ENCODE measurements around the gene SPHK1. TPM values are rescaled to one million over a fixed set of nuclear protein-coding genes. Genes with fewer than 3 reads are reported as not detected.

Gene SPHK1
- total RNA-seq, 1 donor from 2014 or later, result 26.8 TPM

- H3K27me3 Mint-ChIP-seq, result no peaks in the 10 kb centered on the region
- DNase-seq (ENCODE audit: extremely low spot score, unreplicated experiment), result no peak
- no peak overlapping the region for H3K4me3 Mint-ChIP-seq
- TF ChIP-seq, protein P1, sequence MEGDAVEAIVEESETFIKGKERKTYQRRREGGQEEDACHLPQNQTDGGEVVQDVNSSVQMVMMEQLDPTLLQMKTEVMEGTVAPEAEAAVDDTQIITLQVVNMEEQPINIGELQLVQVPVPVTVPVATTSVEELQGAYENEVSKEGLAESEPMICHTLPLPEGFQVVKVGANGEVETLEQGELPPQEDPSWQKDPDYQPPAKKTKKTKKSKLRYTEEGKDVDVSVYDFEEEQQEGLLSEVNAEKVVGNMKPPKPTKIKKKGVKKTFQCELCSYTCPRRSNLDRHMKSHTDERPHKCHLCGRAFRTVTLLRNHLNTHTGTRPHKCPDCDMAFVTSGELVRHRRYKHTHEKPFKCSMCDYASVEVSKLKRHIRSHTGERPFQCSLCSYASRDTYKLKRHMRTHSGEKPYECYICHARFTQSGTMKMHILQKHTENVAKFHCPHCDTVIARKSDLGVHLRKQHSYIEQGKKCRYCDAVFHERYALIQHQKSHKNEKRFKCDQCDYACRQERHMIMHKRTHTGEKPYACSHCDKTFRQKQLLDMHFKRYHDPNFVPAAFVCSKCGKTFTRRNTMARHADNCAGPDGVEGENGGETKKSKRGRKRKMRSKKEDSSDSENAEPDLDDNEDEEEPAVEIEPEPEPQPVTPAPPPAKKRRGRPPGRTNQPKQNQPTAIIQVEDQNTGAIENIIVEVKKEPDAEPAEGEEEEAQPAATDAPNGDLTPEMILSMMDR (conservative IDR thresholded peaks at IDR 0.05), result no peak
- peaks cover 11% of the 10 kb centered on the region for H3K4me1 Mint-ChIP-seq (ENCODE audit: unreplicated experiment)
- H3K9me3 Mint-ChIP-seq, result no peaks in the 10 kb centered on the region
- H3K27ac Mint-ChIP-seq, result no peak overlapping the region
- H3K36me3 Mint-ChIP-seq, result peaks cover 29% of the 10 kb centered on the region
These were observed 21.7 kb downstream of the SPHK1 start for GRCh38 chr17:76405967-76406647.

DNA sequence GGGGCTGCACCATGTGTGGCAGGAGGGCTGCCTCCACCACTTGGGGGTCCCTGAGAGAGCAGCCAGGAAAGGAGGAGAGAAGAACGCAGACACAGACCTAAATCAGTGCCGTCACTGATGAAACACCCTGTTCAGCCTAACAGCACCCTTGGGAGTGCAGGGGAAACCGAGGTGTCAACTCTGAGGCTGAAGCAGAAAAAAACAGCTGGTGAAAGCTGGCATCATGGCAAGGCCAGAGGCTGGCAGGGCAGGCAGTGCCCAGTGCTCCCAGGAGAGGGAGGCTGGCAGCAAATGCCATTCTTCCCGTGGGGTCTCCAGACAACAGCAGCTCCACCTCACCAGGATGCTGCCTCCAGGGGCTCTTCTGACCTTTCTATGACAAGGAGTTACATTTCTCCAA lies 23.1 kb downstream of the SPHK1 start:
- TF ChIP-seq, protein P1 (conservative IDR thresholded peaks at IDR 0.05), result no peak
- H3K9me3 Mint-ChIP-seq, result no peaks in the 10 kb centered on the region
- H3K36me3 Mint-ChIP-seq, result peaks cover 19% of the 10 kb centered on the region
- H3K4me1 Mint-ChIP-seq (ENCODE audit: unreplicated experiment), result peaks cover 11% of the 10 kb centered on the region
- no peaks in the 10 kb centered on the region for H3K27me3 Mint-ChIP-seq
- peak overlapping the region; percentile 21 for H3K27ac Mint-ChIP-seq
- DNase-seq (ENCODE audit: extremely low spot score, unreplicated experiment), result no peak
- no peak overlapping the region for H3K4me3 Mint-ChIP-seq

DNA sequence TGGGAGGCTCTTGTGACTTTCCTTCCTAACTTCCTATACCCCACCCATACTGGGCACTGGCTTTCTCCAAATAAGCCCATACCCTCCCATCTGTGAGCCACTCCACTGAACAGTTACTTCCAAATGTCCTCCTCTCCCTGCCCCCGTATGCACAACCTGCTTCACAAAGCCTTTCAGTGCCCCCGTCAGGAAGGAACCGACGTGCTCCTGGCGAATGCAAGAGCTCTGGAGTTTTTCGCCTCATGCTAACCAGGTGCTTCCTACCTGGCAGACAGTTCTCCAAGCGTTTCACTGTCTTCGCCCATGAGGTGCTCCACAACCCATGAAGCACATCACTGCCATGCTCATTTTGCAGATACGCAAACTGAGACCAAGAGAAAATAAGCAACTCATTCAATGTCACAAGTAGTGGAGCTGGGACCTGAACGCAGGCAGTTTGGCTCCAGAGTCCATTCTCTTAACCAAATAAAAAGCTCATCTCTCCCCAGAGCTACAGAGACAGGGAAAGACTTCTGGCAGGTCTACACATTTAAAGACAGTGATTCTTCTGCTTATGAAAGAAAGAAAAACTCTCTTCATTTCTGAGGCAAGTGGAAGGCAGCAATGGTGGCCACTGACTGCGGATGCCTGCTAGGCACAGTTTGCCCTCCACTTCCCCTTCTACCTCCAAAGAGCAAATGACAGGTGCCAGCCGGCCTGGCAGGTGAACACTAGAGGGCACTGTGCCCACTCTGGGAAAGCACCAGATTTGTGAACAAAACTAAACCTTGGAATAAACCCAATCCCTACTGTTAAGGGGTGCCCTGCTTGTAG lies 23.8 kb downstream of the SPHK1 start:
- TF ChIP-seq, protein P1 (conservative IDR thresholded peaks at IDR 0.05), result peak; percentile 86
- H3K4me1 Mint-ChIP-seq (ENCODE audit: unreplicated experiment), result peaks cover 11% of the 10 kb centered on the region
- H3K36me3 Mint-ChIP-seq, result peaks cover 18% of the 10 kb centered on the region
- H3K4me3 Mint-ChIP-seq, result no peak overlapping the region
- H3K9me3 Mint-ChIP-seq, result no peaks in the 10 kb centered on the region
- H3K27me3 Mint-ChIP-seq, result no peaks in the 10 kb centered on the region
- no peak for DNase-seq (ENCODE audit: extremely low spot score, unreplicated experiment)
- H3K27ac Mint-ChIP-seq, result peak overlapping the region; percentile 21

DNA sequence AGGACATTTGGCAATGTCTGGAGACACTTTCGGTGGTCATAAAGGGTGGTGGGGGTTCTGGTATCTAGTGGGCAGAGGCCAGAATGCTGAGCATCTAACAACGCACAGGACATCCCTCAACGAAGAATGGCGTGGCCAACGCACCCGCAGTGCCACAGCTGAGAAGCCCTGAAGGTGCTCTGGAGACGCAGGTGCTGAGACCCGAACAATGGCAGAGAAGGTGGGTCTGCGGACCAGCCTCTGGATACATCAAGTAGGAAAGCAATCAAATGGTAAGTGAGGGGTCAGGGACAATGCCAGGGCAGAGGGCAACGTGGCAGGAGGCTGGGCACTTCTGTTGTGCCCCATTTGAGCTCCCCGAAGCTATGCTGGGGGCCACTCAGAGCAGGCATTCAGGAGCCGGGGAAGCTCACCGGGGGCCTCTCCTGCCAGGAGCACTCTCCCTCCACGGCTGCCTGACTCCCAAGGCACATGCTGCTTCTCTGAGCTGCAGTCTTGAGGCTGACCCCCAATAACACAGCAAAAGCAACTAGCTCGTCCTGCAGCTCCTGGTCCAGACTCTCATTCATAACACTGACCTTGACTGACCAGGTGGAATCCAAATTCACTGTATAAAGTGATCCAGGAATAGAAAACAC lies 26.0 kb downstream of the SPHK1 start:
- no peaks in the 10 kb centered on the region for H3K9me3 Mint-ChIP-seq
- TF ChIP-seq, protein P1 (conservative IDR thresholded peaks at IDR 0.05), result no peak
- no peak for DNase-seq (ENCODE audit: extremely low spot score, unreplicated experiment)
- peaks cover 28% of the 10 kb centered on the region for H3K4me1 Mint-ChIP-seq (ENCODE audit: unreplicated experiment)
- no peak overlapping the region for H3K27ac Mint-ChIP-seq
- H3K36me3 Mint-ChIP-seq, result peaks cover 6% of the 10 kb centered on the region
- no peaks in the 10 kb centered on the region for H3K27me3 Mint-ChIP-seq
- H3K4me3 Mint-ChIP-seq, result no peak overlapping the region

DNA sequence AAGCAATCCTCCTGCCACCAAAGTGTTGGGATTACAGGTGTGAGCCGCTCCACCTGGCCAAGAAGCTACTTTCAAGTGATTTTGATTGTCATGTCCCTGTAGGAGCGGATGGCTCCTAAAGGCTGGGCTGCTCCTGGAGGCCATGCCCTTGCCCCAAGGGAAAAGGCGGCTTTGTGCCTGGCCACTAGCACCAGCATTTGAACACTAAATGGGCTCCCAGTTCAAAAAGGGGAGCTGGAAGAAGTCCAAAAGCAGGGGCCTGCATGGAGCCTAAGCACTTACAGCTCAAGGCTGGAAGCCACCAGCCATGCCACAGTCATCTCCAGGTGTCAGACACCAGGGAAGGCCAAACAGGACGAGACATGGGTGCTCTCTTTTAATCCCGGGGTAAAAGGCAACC lies 26.8 kb downstream of the SPHK1 start:
- H3K9me3 Mint-ChIP-seq, result no peaks in the 10 kb centered on the region
- peaks cover 6% of the 10 kb centered on the region for H3K36me3 Mint-ChIP-seq
- H3K4me3 Mint-ChIP-seq, result no peak overlapping the region
- H3K27me3 Mint-ChIP-seq, result no peaks in the 10 kb centered on the region
- TF ChIP-seq, protein P1 (conservative IDR thresholded peaks at IDR 0.05), result no peak
- DNase-seq (ENCODE audit: extremely low spot score, unreplicated experiment), result no peak
- H3K27ac Mint-ChIP-seq, result no peak overlapping the region
- H3K4me1 Mint-ChIP-seq (ENCODE audit: unreplicated experiment), result peaks cover 28% of the 10 kb centered on the region

Measured in type B pancreatic cell (in vitro differentiated cells).